Fibroblast of villous mesenchyme (primary cell): ENCODE data around the gene GHRL. TPM values are rescaled to one million over a fixed set of nuclear protein-coding genes. Genes with fewer than 3 reads are reported as not detected.

ENCODE experiments used
- DNase-seq: peaks from one replicate; pipeline ENCODE4 v3.0.0-alpha.2; 2010; ENCODE audit warnings: low read depth
- H3K4me3 ChIP-seq: 2 replicates; pipeline ENCODE4 v1.5.1; 2011; ENCODE audit warnings: low read depth, mild to moderate bottlenecking, low read length
- total RNA-seq: library from RNA; depleted of rRNA; stranded (reverse); fragments of >200 nt; gene quantifications from 2 replicates; pipeline ENCODE4 v1.2.3, GENCODE V29; 2012
- TF ChIP-seq, protein P1 (sequence below): IDR thresholded peaks from 2 replicates; pipeline ENCODE4 v1.5.1; 2012; ENCODE audit warnings: low read depth, mild to moderate bottlenecking, low read length; ENCODE audit not compliant: insufficient read depth

GHRL gene
- total RNA-seq, 1 donor = not detected

GRCh38 chr3:10248984-10249748 lies 43.6 kb downstream of the GHRL start:
- TF ChIP-seq, protein P1, sequence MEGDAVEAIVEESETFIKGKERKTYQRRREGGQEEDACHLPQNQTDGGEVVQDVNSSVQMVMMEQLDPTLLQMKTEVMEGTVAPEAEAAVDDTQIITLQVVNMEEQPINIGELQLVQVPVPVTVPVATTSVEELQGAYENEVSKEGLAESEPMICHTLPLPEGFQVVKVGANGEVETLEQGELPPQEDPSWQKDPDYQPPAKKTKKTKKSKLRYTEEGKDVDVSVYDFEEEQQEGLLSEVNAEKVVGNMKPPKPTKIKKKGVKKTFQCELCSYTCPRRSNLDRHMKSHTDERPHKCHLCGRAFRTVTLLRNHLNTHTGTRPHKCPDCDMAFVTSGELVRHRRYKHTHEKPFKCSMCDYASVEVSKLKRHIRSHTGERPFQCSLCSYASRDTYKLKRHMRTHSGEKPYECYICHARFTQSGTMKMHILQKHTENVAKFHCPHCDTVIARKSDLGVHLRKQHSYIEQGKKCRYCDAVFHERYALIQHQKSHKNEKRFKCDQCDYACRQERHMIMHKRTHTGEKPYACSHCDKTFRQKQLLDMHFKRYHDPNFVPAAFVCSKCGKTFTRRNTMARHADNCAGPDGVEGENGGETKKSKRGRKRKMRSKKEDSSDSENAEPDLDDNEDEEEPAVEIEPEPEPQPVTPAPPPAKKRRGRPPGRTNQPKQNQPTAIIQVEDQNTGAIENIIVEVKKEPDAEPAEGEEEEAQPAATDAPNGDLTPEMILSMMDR = no peak
- DNase-seq = peak; percentile 12
- H3K4me3 ChIP-seq = peak overlapping the region; percentile 81

GRCh38 chr3:10248184-10248983 lies 44.4 kb downstream of the GHRL start, which contains the start of gene TATDN2:
TATDN2 (plus strand) TSS chr3:10248459; CDS start chr3:10249201, 742 bp downstream.
- TF ChIP-seq, protein P1 = no peak
- H3K4me3 ChIP-seq = peak within 1 kb of the TSS; percentile 81
- peak; percentile 98 for DNase-seq

DNA sequence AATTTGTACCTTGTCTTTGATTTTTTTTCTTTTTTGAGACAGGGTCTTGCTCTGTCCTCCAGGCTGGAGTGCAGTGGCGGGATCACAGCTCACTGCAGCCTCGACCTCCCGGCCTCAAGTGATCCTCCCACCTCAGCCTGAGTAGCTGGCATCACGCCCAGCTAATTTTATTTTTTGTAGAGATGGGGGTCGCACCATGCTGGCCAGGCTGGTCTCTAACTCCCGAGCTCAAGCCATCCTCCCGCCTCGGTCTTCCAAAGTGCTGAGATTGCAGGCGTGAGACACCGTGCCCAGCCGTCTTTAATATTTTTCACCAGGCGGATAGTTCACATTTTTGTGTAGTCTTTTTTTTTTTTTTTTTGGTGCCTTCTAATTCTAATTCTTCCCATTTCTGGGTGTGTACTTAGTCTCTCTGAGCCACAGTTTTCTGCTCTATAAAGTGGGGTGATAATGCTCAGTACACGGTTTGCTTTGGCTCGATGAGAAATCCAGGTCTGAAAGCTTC lies 45.0 kb downstream of the GHRL start:
- peak overlapping the region; percentile 81 for H3K4me3 ChIP-seq
- TF ChIP-seq, protein P1 = no peak
- DNase-seq = no peak

GRCh38 chr3:10245081-10245712 lies 47.5 kb downstream of the GHRL start:
- DNase-seq = no peak
- no peak overlapping the region for H3K4me3 ChIP-seq
- TF ChIP-seq, protein P1 = no peak

DNA sequence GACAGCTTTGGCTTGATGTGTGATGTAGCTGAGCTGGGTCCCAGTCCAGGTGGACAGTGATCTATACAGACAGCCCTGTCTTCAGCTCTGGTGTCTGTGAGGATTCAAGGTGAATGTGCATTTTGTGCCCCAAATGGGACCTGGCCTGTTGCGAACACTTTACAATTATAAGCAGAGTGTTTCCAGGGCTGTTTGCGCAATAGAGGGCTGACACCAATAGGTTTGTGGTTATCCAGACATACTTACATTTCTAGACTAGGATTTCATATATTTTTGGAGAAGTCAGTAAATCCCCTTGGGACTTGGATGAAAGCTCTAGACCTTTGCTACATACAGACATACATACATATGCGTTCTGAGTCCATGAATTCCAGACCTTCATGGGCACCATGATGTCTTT lies 48.7 kb downstream of the GHRL start:
- no peak overlapping the region for H3K4me3 ChIP-seq
- no peak for DNase-seq
- TF ChIP-seq, protein P1 = no peak

DNA sequence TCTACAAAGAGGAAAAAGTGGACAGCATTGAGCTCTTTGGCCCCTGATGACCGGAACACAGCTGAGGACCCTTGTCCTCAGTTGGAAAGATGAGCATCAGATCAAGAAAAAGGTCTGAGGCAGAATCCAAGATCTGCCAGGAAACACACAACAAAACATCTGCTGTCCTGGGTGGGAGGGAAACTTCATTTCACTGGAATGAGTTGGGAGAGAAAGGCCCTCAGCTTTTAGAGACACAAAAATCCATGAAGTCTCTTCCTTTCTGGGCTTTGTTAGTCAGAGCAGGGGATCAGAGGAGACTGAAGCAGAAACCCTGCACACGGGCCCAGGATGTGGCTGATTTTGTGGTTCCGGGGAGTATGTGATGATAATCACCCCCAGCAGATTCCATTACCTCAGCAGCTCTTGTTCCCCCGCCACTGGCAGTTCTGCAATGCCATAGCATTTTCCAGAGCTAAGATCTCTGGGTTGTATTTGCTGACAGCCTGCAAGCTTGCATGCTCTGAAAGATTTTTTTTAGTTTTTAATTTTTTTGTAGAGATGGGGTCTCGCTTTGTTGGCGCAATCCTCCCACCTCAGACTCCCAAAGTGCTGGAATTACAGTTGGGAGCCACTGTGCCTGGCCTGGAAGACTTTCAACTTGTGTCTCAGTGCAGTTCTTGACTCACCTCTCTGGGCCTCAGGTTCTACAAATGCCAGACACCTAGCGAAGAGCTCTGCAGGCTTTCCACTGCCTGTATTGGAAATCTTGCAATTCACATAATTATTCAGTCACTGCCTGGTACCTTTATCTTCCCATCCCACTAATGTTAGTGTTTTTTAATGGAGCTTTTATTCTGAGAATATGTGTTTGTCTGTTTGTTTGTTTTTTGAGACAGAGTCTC lies 50.3 kb downstream of the GHRL start:
- H3K4me3 ChIP-seq = no peak overlapping the region
- no peak for DNase-seq
- TF ChIP-seq, protein P1 = no peak
